ENCODE results near the gene SLC22A13. TPM values are rescaled to one million over a fixed set of nuclear protein-coding genes. Genes with fewer than 3 reads are reported as not detected.
"Not testable (repeated sequence)": the region's sequence is repeated elsewhere in the genome, so short reads cannot be mapped to it uniquely, and the experiment has no call there.

SLC22A13 gene
- total RNA-seq, 2 experiments from 2014 or later: 0.57 to 0.61 TPM

- H3K36me3 Mint-ChIP-seq: peaks cover 5% of the 10 kb centered on the region
- POLR2A ChIA-PET: no interaction called here
- peaks cover 1% of the 10 kb centered on the region for H3K9me3 Mint-ChIP-seq
- no peak overlapping the region for H3K4me3 Mint-ChIP-seq
- no peak for DNase-seq
- no peaks in the 10 kb centered on the region for H3K27me3 Mint-ChIP-seq
- H3K4me1 Mint-ChIP-seq: peaks cover 12% of the 10 kb centered on the region
- H3K27ac Mint-ChIP-seq: no peak overlapping the region
- no peak for ATAC-seq (ENCODE audit: low read depth)
Measured at GRCh38 chr3:38270606-38271005, 5.0 kb downstream of the SLC22A13 start.

GRCh38 chr3:38271553-38271952, 5.9 kb downstream of the SLC22A13 start:
- Mint-ChIP-seq H3K4me1 (peaks cover 10% of the 10 kb centered on the region), H3K36me3 (peaks cover 5% of the 10 kb centered on the region), H3K27ac (no peak overlapping the region), H3K4me3 (no peak overlapping the region), H3K27me3 (no peaks in the 10 kb centered on the region), H3K9me3 (peaks cover 1% of the 10 kb centered on the region)
- DNase-seq (no peak), ATAC-seq (ENCODE audit: low read depth) (no peak)
- POLR2A ChIA-PET: no interaction called here

GRCh38 chr3:38274864-38275649, 9.4 kb downstream of the SLC22A13 start:
- no peak for ATAC-seq (ENCODE audit: low read depth)
- POLR2A ChIA-PET: no interaction called here
- H3K27me3 Mint-ChIP-seq: no peaks in the 10 kb centered on the region
- no peak for DNase-seq
- no peak overlapping the region for H3K4me3 Mint-ChIP-seq
- no peaks in the 10 kb centered on the region for H3K4me1 Mint-ChIP-seq
- no peak overlapping the region for H3K27ac Mint-ChIP-seq
- peaks cover 3% of the 10 kb centered on the region for H3K36me3 Mint-ChIP-seq
- H3K9me3 Mint-ChIP-seq: peaks cover 1% of the 10 kb centered on the region

- Mint-ChIP-seq H3K27me3 (no peaks in the 10 kb centered on the region), H3K4me3 (no peak overlapping the region), H3K4me1 (no peaks in the 10 kb centered on the region), H3K27ac (no peak overlapping the region), H3K9me3 (peaks cover 1% of the 10 kb centered on the region), H3K36me3 (peaks cover 3% of the 10 kb centered on the region)
- ATAC-seq (ENCODE audit: low read depth): no peak
- POLR2A ChIA-PET: no interaction called here
- DNase-seq: no peak
Measured at GRCh38 chr3:38275658-38276057, 10.0 kb downstream of the SLC22A13 start.

- POLR2A ChIA-PET: no interaction called here
- no peak overlapping the region for H3K4me3 Mint-ChIP-seq
- no peaks in the 10 kb centered on the region for H3K27me3 Mint-ChIP-seq
Measured at GRCh38 chr3:38276081-38276916, 10.7 kb downstream of the SLC22A13 start.

GRCh38 chr3:38276917-38277630, 11.5 kb downstream of the SLC22A13 start:
- Mint-ChIP-seq H3K27me3 (no peaks in the 10 kb centered on the region), H3K36me3 (no peaks in the 10 kb centered on the region), H3K27ac (no peak overlapping the region), H3K4me3 (no peak overlapping the region), H3K4me1 (no peaks in the 10 kb centered on the region), H3K9me3 (no peaks in the 10 kb centered on the region)
- ATAC-seq (ENCODE audit: low read depth) (no peak), DNase-seq (no peak)
- POLR2A ChIA-PET: no interaction called here

More at GRCh38 chr3:38276081-38276916, 10.7 kb downstream of the SLC22A13 start:
- H3K36me3 Mint-ChIP-seq: no peaks in the 10 kb centered on the region
- no peaks in the 10 kb centered on the region for H3K4me1 Mint-ChIP-seq
- H3K27ac Mint-ChIP-seq: no peak overlapping the region
- no peak for ATAC-seq (ENCODE audit: low read depth)
- DNase-seq: no peak
- peaks cover 1% of the 10 kb centered on the region for H3K9me3 Mint-ChIP-seq

GRCh38 chr3:38278841-38279240, 13.2 kb downstream of the SLC22A13 start:
- Mint-ChIP-seq H3K4me1 (no peaks in the 10 kb centered on the region), H3K27ac (no peak overlapping the region), H3K27me3 (no peaks in the 10 kb centered on the region), H3K36me3 (no peaks in the 10 kb centered on the region), H3K4me3 (no peak overlapping the region), H3K9me3 (no peaks in the 10 kb centered on the region)
- no peak for DNase-seq
- POLR2A ChIA-PET: no interaction called here
- ATAC-seq (ENCODE audit: low read depth): no peak

- H3K4me1 Mint-ChIP-seq: no peaks in the 10 kb centered on the region
- POLR2A ChIA-PET: no interaction called here
Measured at GRCh38 chr3:38281895-38282686, 16.5 kb downstream of the SLC22A13 start, which contains the start of gene SLC22A14. Gene SLC22A14, plus strand, starts transcription at chr3:38282294. Its CDS starts 23,733 bp downstream, at chr3:38306027.

GRCh38 chr3:38283810-38284755, 18.5 kb downstream of the SLC22A13 start:
- POLR2A ChIA-PET: no interaction called here
- Mint-ChIP-seq H3K36me3 (no peaks in the 10 kb centered on the region), H3K27me3 (peaks cover 1% of the 10 kb centered on the region), H3K9me3 (no peaks in the 10 kb centered on the region), H3K4me1 (no peaks in the 10 kb centered on the region), H3K4me3 (no peak overlapping the region), H3K27ac (no peak overlapping the region)
- no peak for DNase-seq
- no peak for ATAC-seq (ENCODE audit: low read depth)

More at GRCh38 chr3:38281895-38282686, 16.5 kb downstream of the SLC22A13 start, which contains the start of gene SLC22A14:
- Mint-ChIP-seq H3K27ac (no peak within 1 kb of the TSS), H3K4me3 (no peak within 1 kb of the TSS), H3K27me3 (no peaks in the 10 kb centered on the region), H3K9me3 (no peaks in the 10 kb centered on the region), H3K36me3 (no peaks in the 10 kb centered on the region)
- DNase-seq: no peak
- no peak for ATAC-seq (ENCODE audit: low read depth)

GRCh38 chr3:38284756-38285150, 19.1 kb downstream of the SLC22A13 start:
- POLR2A ChIA-PET: no interaction called here
- no peaks in the 10 kb centered on the region for H3K4me1 Mint-ChIP-seq
- H3K4me3 Mint-ChIP-seq: no peak overlapping the region
- no peak overlapping the region for H3K27ac Mint-ChIP-seq
- ATAC-seq (ENCODE audit: low read depth): no peak
- H3K9me3 Mint-ChIP-seq: no peaks in the 10 kb centered on the region
- no peak for DNase-seq
- H3K27me3 Mint-ChIP-seq: peaks cover 5% of the 10 kb centered on the region
- no peaks in the 10 kb centered on the region for H3K36me3 Mint-ChIP-seq

- POLR2A ChIA-PET; H3K27ac Mint-ChIP-seq; H3K4me3 Mint-ChIP-seq; H3K36me3 Mint-ChIP-seq; ATAC-seq (ENCODE audit: low read depth); H3K27me3 Mint-ChIP-seq; H3K9me3 Mint-ChIP-seq; H3K4me1 Mint-ChIP-seq; DNase-seq: not testable (repeated sequence)
Measured at GRCh38 chr3:38289286-38290217, 23.9 kb downstream of the SLC22A13 start.

Data from activated naive CD8-positive, alpha-beta T cell treated with anti-CD3 and anti-CD28 coated beads, Interleukin-2, amount 10 ng/mL, durations not matched to agents 7 days and 5 days (primary cell).